Activated naive CD4-positive, alpha-beta T cell treated with anti-CD3 and anti-CD28 coated beads, Interleukin-2, amount 50 U/mL, for 24 hours (primary cell): ENCODE data around the gene SMIM14.
"Not testable (repeated sequence)": the region's sequence is repeated elsewhere in the genome, so short reads cannot be mapped to it uniquely, and the experiment has no call there.

Experiments
- H3K27ac Mint-ChIP-seq: one replicate; pipeline ENCODE4 v1.8.0; 2021; ENCODE audit warnings: mild to moderate bottlenecking, mixed read lengths
- H3K27me3 Mint-ChIP-seq: one replicate; pipeline ENCODE4 v1.8.0; 2021; ENCODE audit warnings: mixed read lengths
- H3K36me3 Mint-ChIP-seq: one replicate; pipeline ENCODE4 v1.8.0; 2021; ENCODE audit warnings: mixed read lengths
- H3K4me1 Mint-ChIP-seq: one replicate; pipeline ENCODE4 v1.8.0; 2021; ENCODE audit warnings: mixed read lengths
- H3K4me3 Mint-ChIP-seq: one replicate; pipeline ENCODE4 v1.8.0; 2021; ENCODE audit warnings: mild to moderate bottlenecking, mixed read lengths
- H3K9me3 Mint-ChIP-seq: one replicate; pipeline ENCODE4 v1.8.0; 2021; ENCODE audit warnings: mixed read lengths

The SMIM14 gene

DNA sequence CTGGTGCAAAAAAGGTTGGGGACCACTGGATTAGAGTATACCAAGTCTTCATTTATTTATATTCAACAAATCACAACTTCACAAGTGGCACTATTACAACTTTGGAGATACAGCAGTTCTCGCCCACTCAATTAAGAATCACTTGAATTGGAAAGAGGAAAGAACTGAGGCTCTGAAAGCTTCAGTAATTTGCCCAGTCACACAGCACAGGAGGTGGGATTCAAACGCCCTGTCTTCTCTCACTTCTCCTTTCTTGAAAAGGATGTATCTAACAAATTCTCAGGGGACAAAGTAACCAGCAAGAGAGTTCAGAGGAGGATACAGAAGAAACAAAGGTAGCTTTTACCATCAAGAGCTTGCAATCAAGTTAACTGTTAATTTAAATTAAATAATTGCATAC lies 12.4 kb downstream of the SMIM14 start:
- Mint-ChIP-seq H3K36me3 (peaks cover 1% of the 10 kb centered on the region), H3K27ac (no peak overlapping the region), H3K9me3 (no peaks in the 10 kb centered on the region), H3K4me1 (no peaks in the 10 kb centered on the region), H3K4me3 (no peak overlapping the region), H3K27me3 (no peaks in the 10 kb centered on the region)

GRCh38 chr4:39621582-39621981 lies 17.1 kb downstream of the SMIM14 start:
- H3K4me3 Mint-ChIP-seq = no peak overlapping the region
- no peaks in the 10 kb centered on the region for H3K9me3 Mint-ChIP-seq
- no peaks in the 10 kb centered on the region for H3K27me3 Mint-ChIP-seq
- no peaks in the 10 kb centered on the region for H3K4me1 Mint-ChIP-seq
- H3K27ac Mint-ChIP-seq = no peak overlapping the region
- peaks cover 1% of the 10 kb centered on the region for H3K36me3 Mint-ChIP-seq

DNA sequence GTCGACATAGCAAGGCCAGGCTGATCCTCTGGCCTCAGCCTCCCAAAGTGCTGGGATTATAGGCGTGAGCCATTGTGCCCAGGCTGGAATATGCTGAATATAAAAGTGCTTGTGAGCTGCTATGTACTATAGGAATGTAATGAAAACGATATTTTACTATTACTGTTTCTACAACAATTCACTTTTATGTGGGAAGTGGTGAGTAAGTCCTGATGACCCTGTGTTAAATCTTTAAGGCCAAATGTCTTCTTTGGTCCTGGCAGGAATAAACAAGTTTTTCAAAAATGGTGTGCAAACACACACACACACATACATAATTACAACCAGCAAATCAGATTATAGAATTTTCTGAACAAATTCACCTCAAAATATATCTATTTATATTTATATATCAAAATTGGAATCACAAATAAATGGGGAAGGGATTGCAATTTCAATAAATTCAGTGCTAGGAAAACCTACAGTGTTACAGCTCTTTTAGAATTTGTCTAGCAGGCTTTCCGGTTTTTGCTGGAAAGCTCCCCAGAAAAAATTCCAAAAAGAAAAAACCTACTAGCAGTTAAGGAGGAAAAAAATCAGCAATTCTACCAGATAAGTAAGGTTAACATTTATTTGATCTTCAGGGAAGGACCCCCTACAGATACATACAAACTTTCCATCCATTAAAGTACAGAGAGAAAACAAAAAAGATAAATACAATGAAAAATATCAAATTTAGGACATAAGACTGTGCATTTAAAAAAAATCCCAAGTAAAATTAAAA lies 17.9 kb downstream of the SMIM14 start:
- no peak overlapping the region for H3K27ac Mint-ChIP-seq
- no peaks in the 10 kb centered on the region for H3K4me1 Mint-ChIP-seq
- no peak overlapping the region for H3K4me3 Mint-ChIP-seq
- peaks cover 1% of the 10 kb centered on the region for H3K36me3 Mint-ChIP-seq
- no peaks in the 10 kb centered on the region for H3K27me3 Mint-ChIP-seq
- H3K9me3 Mint-ChIP-seq = no peaks in the 10 kb centered on the region

GRCh38 chr4:39617534-39617933 lies 21.1 kb downstream of the SMIM14 start:
- Mint-ChIP-seq H3K27ac (no peak overlapping the region), H3K27me3 (no peaks in the 10 kb centered on the region), H3K4me1 (no peaks in the 10 kb centered on the region), H3K9me3 (no peaks in the 10 kb centered on the region), H3K4me3 (no peak overlapping the region), H3K36me3 (no peaks in the 10 kb centered on the region)

DNA sequence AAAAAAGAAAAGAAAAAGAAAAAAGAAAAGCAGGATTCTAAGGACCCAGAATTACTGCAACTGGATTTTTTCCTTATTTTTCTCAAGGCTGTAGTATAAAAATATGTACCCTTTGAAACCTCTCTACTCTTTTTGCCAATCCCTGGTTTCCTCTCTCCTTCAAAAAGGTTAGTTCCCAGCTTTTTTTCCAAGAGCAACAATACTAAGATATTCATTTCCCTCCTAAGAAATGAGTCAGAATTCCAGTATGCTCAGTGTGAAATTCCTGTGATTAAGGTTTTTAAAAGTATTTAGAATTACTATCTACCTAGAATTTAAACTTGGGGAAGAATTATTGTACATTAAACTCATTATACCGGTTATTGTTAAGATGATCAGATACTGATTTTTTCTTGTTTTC lies 22.0 kb downstream of the SMIM14 start:
- H3K9me3 Mint-ChIP-seq = no peaks in the 10 kb centered on the region
- H3K27me3 Mint-ChIP-seq = no peaks in the 10 kb centered on the region
- H3K4me1 Mint-ChIP-seq = no peaks in the 10 kb centered on the region
- no peaks in the 10 kb centered on the region for H3K36me3 Mint-ChIP-seq
- no peak overlapping the region for H3K4me3 Mint-ChIP-seq
- H3K27ac Mint-ChIP-seq = no peak overlapping the region

DNA sequence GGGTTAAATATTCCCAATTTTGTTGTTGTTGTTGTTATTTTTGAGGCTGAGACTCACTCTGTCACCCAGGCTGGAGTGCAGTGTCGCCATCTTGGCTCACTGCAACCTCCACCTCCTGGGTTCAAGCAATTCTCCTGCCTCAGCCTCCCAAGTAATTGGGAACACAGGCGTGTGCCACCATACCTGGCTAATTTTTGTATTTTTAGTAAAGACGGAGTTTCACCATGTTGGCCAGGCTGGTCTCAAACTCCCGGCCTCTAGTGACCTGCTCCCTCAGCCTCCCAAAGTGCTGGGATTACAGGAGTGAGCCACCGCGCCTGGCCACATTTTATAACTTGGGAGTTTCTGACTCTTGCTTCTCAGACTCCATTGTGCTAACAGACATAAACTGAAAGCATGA lies 22.6 kb downstream of the SMIM14 start:
- H3K36me3 Mint-ChIP-seq, H3K27ac Mint-ChIP-seq, H3K4me1 Mint-ChIP-seq, H3K4me3 Mint-ChIP-seq, H3K27me3 Mint-ChIP-seq, H3K9me3 Mint-ChIP-seq: not testable (repeated sequence)

DNA sequence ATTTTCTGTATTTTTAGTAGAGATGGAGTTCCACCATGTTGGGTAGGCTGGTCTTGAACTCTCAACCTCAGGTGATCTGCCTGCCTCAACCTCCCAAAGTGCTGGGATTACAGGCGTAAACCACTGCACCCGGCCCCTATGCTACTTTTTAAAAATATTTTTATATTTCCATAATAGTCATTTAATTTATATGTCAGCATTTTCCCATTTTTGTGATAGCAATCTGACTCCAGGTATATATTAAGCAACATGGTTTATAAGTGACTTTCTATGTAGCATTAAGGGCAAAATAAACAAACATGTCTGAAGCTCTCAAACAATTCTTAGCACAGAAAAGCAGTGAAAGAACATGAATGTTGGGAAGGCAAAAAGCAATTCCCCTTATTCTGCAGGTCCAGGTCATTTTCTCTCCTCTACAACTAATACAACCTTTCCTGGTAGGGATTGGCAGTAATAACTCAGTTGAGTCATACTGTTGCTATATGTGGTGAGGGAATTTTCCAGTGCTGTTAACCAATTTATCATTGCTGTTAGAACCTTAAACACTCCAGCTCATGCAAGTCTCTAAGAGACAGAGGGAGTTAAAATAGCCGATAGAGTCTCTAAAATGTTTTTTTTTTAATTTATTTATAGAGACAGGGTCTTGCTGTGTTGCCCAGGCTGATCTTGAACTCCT lies 24.0 kb downstream of the SMIM14 start:
- H3K27ac Mint-ChIP-seq = no peak overlapping the region

GRCh38 chr4:39613093-39613656 lies 25.5 kb downstream of the SMIM14 start:
- Mint-ChIP-seq H3K4me1 (no peaks in the 10 kb centered on the region), H3K27me3 (no peaks in the 10 kb centered on the region), H3K36me3 (peaks cover 10% of the 10 kb centered on the region), H3K9me3 (no peaks in the 10 kb centered on the region), H3K27ac (no peak overlapping the region), H3K4me3 (no peak overlapping the region)

More for the DNA sequence above, 24.0 kb downstream of the SMIM14 start:
- H3K9me3 Mint-ChIP-seq = no peaks in the 10 kb centered on the region
- H3K4me1 Mint-ChIP-seq = no peaks in the 10 kb centered on the region
- no peaks in the 10 kb centered on the region for H3K27me3 Mint-ChIP-seq
- no peak overlapping the region for H3K4me3 Mint-ChIP-seq
- H3K36me3 Mint-ChIP-seq = peaks cover 3% of the 10 kb centered on the region

- H3K4me1 Mint-ChIP-seq = no peaks in the 10 kb centered on the region
- H3K9me3 Mint-ChIP-seq = no peaks in the 10 kb centered on the region
- H3K36me3 Mint-ChIP-seq = peaks cover 18% of the 10 kb centered on the region
- H3K27ac Mint-ChIP-seq = no peak overlapping the region
- H3K4me3 Mint-ChIP-seq = no peak overlapping the region
- no peaks in the 10 kb centered on the region for H3K27me3 Mint-ChIP-seq
Observed at GRCh38 chr4:39609454-39609931, 29.2 kb downstream of the SMIM14 start.

DNA sequence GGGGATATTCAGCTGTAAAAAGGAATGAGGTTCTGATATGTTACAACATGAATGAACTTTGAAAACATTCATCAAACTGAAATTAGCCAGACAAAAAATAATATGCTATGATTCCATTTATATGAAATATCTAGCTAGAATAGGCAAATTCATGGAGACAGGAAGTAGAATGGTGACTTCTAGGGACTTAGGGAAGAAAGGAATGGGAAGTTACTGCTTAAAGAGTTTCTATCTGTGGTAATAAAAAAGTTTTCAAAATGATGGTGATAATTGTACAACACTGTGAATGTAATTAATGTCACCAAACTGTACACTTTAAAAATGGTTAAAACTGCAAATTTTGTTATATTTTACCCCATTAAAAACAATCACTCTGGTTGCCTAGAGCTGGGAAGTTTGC lies 30.2 kb downstream of the SMIM14 start:
- Mint-ChIP-seq H3K4me3 (no peak overlapping the region), H3K9me3 (no peaks in the 10 kb centered on the region), H3K4me1 (no peaks in the 10 kb centered on the region), H3K27me3 (no peaks in the 10 kb centered on the region), H3K36me3 (peaks cover 23% of the 10 kb centered on the region), H3K27ac (no peak overlapping the region)

- Mint-ChIP-seq H3K9me3 (no peaks in the 10 kb centered on the region), H3K27ac (no peak overlapping the region), H3K27me3 (no peaks in the 10 kb centered on the region), H3K4me1 (no peaks in the 10 kb centered on the region), H3K4me3 (no peak overlapping the region), H3K36me3 (peaks cover 26% of the 10 kb centered on the region)
Observed at GRCh38 chr4:39606747-39607146, 31.9 kb downstream of the SMIM14 start.

DNA sequence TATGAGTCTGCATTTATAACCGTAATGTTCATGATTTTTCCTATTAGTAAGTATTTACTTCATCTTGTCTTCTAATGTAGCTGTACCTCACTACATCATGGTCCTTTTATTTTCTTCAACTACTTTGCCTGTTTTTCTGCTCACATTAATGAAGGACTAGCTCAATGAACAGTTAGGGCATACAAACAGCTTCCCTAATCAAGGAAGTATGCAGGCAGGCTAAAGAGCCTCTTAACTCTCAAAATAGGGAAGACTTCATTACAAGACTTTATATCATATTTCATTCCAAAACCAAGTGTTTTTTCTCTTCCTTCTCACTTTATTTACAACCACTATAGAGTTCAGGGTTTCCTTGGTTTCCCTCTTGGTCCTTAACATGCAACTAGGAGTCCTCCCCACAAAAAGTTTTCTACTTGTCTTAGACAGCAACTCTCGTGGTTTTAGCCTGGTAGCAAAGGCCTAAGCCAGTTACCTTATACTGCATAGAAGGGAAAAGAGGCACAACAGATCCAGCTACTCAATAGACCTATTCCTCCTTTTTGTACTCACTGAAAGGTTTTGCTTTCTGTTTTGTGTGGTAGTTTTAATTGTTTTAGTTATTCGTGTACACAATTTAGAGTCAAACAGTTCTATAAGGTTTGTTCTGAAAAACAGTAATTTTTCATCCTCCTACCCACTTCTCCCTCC lies 40.8 kb downstream of the SMIM14 start:
- H3K27ac Mint-ChIP-seq = no peak overlapping the region
- H3K9me3 Mint-ChIP-seq = no peaks in the 10 kb centered on the region

DNA sequence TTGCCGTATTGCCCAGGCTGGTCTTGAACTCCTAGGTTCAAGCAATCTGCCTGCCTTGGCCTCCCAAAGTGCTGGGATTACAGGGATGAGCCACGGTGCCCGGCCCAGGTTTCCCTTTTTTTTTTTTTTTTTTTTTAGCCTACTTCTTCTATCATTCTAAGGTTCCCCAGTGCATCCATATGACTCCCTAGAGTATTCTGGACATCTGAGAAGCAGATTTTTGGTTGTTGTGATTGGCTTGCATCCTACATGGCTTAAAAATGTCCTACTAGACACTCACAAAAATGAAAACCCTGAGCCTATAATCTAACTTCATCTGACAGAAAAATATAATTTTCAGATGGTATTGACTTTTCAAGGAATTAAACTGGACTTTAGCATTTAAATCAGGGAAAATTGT lies 41.7 kb downstream of the SMIM14 start:
- H3K4me3 Mint-ChIP-seq = no peak overlapping the region
- H3K36me3 Mint-ChIP-seq = peaks cover 13% of the 10 kb centered on the region
- H3K27ac Mint-ChIP-seq = no peak overlapping the region
- no peaks in the 10 kb centered on the region for H3K9me3 Mint-ChIP-seq
- H3K4me1 Mint-ChIP-seq = no peaks in the 10 kb centered on the region
- H3K27me3 Mint-ChIP-seq = no peaks in the 10 kb centered on the region

More for the DNA sequence above, 40.8 kb downstream of the SMIM14 start:
- no peaks in the 10 kb centered on the region for H3K27me3 Mint-ChIP-seq
- peaks cover 16% of the 10 kb centered on the region for H3K36me3 Mint-ChIP-seq
- H3K4me3 Mint-ChIP-seq = no peak overlapping the region
- H3K4me1 Mint-ChIP-seq = no peaks in the 10 kb centered on the region

DNA sequence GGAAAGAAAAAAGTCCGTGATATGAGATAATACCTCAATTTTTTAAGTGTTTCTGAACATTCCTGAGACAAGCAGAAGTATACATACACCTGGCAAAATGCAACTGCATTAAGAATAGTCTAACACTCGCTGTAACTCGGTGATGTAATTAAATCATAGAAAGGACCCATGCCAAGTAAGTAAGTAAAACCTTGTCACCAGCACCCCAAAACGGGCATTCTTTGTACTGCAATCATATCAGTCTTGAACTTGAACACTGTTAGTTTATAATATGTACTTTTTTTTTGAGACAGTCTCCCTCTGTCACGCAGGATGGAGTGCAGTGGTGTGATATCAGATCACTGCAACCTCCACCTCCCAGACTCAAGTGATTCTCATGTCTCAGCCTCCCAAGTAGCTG lies 47.4 kb downstream of the SMIM14 start:
- H3K27me3 Mint-ChIP-seq = no peaks in the 10 kb centered on the region
- H3K4me1 Mint-ChIP-seq = no peaks in the 10 kb centered on the region
- peaks cover 2% of the 10 kb centered on the region for H3K36me3 Mint-ChIP-seq
- H3K9me3 Mint-ChIP-seq = no peaks in the 10 kb centered on the region
- no peak overlapping the region for H3K27ac Mint-ChIP-seq
- no peak overlapping the region for H3K4me3 Mint-ChIP-seq

GRCh38 chr4:39587881-39588280 lies 50.8 kb downstream of the SMIM14 start:
- Mint-ChIP-seq H3K27ac (no peak overlapping the region), H3K36me3 (peaks cover 4% of the 10 kb centered on the region), H3K4me3 (no peak overlapping the region)

GRCh38 chr4:39574946-39575345 lies 63.7 kb downstream of the SMIM14 start:
- H3K27ac Mint-ChIP-seq = no peak overlapping the region

More at GRCh38 chr4:39587881-39588280, 50.8 kb downstream of the SMIM14 start:
- Mint-ChIP-seq H3K9me3 (no peaks in the 10 kb centered on the region), H3K27me3 (no peaks in the 10 kb centered on the region), H3K4me1 (no peaks in the 10 kb centered on the region)

More at GRCh38 chr4:39574946-39575345, 63.7 kb downstream of the SMIM14 start:
- Mint-ChIP-seq H3K27me3 (no peaks in the 10 kb centered on the region), H3K36me3 (peaks cover 2% of the 10 kb centered on the region), H3K4me3 (no peak overlapping the region), H3K9me3 (no peaks in the 10 kb centered on the region), H3K4me1 (no peaks in the 10 kb centered on the region)
